Right atrium auricular region (tissue), 2 donors: ENCODE measurements around the gene C16orf82. TPM values are rescaled to one million over a fixed set of nuclear protein-coding genes. Genes with fewer than 3 reads are reported as not detected.

Source experiments
- DNase-seq: peaks from one replicate; pipeline ENCODE4 v3.0.0-alpha.2; 2019; ENCODE audit warnings: low spot score
- H3K27ac ChIP-seq, 2 donors: fragments of 200-600 bp; sonication (generic); 1 replicate in 1 of 2; 2 replicates in 1 of 2; pipeline ENCODE4 v1.5.1; 2016 to 2019
- H3K27me3 ChIP-seq, 2 donors: fragments of 200-600 bp; sonication (generic); one replicate each; pipeline versions ENCODE4 v1.5.1 to v1.6.0; 2017 to 2019
- H3K36me3 ChIP-seq: fragments of 200-600 bp; sonication (generic); one replicate; pipeline ENCODE4 v1.5.1; 2016
- H3K4me1 ChIP-seq, 2 donors: fragments of 200-600 bp; sonication (generic); one replicate each; pipeline versions ENCODE4 v1.5.1 to v1.6.0; 2017 to 2019
- H3K4me3 ChIP-seq, 2 donors: fragments of 200-600 bp; sonication (generic); 1 replicate in 1 of 2; 2 replicates in 1 of 2; pipeline ENCODE4 v1.5.1; 2017 to 2019; ENCODE audit warnings: mild to moderate bottlenecking in 1 of 2, moderate library complexity in 1 of 2
- H3K9me3 ChIP-seq, 2 donors: fragments of 200-600 bp; sonication (generic); one replicate each; pipeline ENCODE4 v1.5.1; 2019
- CTCF ChIP-seq, 2 donors: fragments of 200-600 bp; sonication (generic); IDR thresholded peaks; one replicate each; pipeline ENCODE4 v1.5.1; 2019; ENCODE audit warnings: antibody characterized with exemption in 2 of 2
- total RNA-seq, 2 donors: library from RNA; depleted of rRNA; stranded (reverse); fragments of >200 nt; gene quantifications; one replicate each; pipeline ENCODE4 v1.1.0, GENCODE V29; 2016

Gene C16orf82
- total RNA-seq, 2 donors from 2014 or later = not detected

- no peaks in the 10 kb centered on the region for H3K36me3 ChIP-seq
- H3K4me1 ChIP-seq = no peaks in the 10 kb centered on the region
- DNase-seq = no peak
- no peaks in the 10 kb centered on the region for H3K27me3 ChIP-seq
- no peak for TF ChIP-seq CTCF (IDR thresholded peaks at IDR 0.05)
- peaks cover 0 to 5% of the 10 kb centered on the region in 2 donors for H3K9me3 ChIP-seq
- no peak overlapping the region for H3K4me3 ChIP-seq
- no peak overlapping the region for H3K27ac ChIP-seq
These were observed 18.4 kb upstream of the C16orf82 start for GRCh38 chr16:27048316-27048715.

- peaks cover 0 to 5% of the 10 kb centered on the region in 2 donors for H3K9me3 ChIP-seq
- no peaks in the 10 kb centered on the region for H3K36me3 ChIP-seq
- H3K27ac ChIP-seq = no peak overlapping the region
- H3K4me1 ChIP-seq = no peaks in the 10 kb centered on the region
- H3K4me3 ChIP-seq = no peak overlapping the region
- TF ChIP-seq CTCF (IDR thresholded peaks at IDR 0.05) = no peak
- DNase-seq = no peak
- no peaks in the 10 kb centered on the region for H3K27me3 ChIP-seq
These were observed 17.6 kb upstream of the C16orf82 start for GRCh38 chr16:27049117-27049516.

- no peak overlapping the region for H3K27ac ChIP-seq
- no peaks in the 10 kb centered on the region for H3K9me3 ChIP-seq
- no peak for TF ChIP-seq CTCF (IDR thresholded peaks at IDR 0.05)
- H3K4me3 ChIP-seq = no peak overlapping the region
- no peaks in the 10 kb centered on the region for H3K27me3 ChIP-seq
- DNase-seq = no peak
- H3K4me1 ChIP-seq = no peaks in the 10 kb centered on the region
- no peaks in the 10 kb centered on the region for H3K36me3 ChIP-seq
These were observed 14.7 kb upstream of the C16orf82 start for GRCh38 chr16:27052007-27052406.

GRCh38 chr16:27053996-27054395, 12.7 kb upstream of the C16orf82 start:
- no peak overlapping the region for H3K4me3 ChIP-seq

GRCh38 chr16:27058299-27058698, 8.4 kb upstream of the C16orf82 start:
- H3K27me3 ChIP-seq = no peaks in the 10 kb centered on the region
- no peak for DNase-seq
- H3K4me3 ChIP-seq = no peak overlapping the region
- H3K9me3 ChIP-seq = no peaks in the 10 kb centered on the region
- H3K36me3 ChIP-seq = no peaks in the 10 kb centered on the region
- no peaks in the 10 kb centered on the region for H3K4me1 ChIP-seq
- TF ChIP-seq CTCF (IDR thresholded peaks at IDR 0.05) = no peak
- no peak overlapping the region for H3K27ac ChIP-seq

More at GRCh38 chr16:27053996-27054395, 12.7 kb upstream of the C16orf82 start:
- no peaks in the 10 kb centered on the region for H3K4me1 ChIP-seq
- TF ChIP-seq CTCF (IDR thresholded peaks at IDR 0.05) = no peak
- H3K27me3 ChIP-seq = no peaks in the 10 kb centered on the region
- no peak overlapping the region for H3K27ac ChIP-seq
- H3K36me3 ChIP-seq = no peaks in the 10 kb centered on the region
- H3K9me3 ChIP-seq = no peaks in the 10 kb centered on the region
- DNase-seq = no peak

- Histone ChIP-seq H3K4me1 (no peaks in the 10 kb centered on the region), H3K27ac (no peak overlapping the region), H3K27me3 (no peaks in the 10 kb centered on the region), H3K36me3 (no peaks in the 10 kb centered on the region), H3K4me3 (no peak overlapping the region), H3K9me3 (peaks cover 0 to 5% of the 10 kb centered on the region in 2 donors)
- DNase-seq = no peak
- no peak for TF ChIP-seq CTCF (IDR thresholded peaks at IDR 0.05)
These were observed 4.0 kb downstream of the C16orf82 start for GRCh38 chr16:27070776-27071175.
